Hematopoietic multipotent progenitor cell treated with erythropoietin and hydrocortisone succinate and interleukin-3 and kit ligand, for 15 days (in vitro differentiated cells): ENCODE results near the gene STIMATE.
A peak's percentile ranks its signal among the peaks of the same experiment; 100 is the strongest.

Experiments used
- DNase-seq: peaks from one replicate; pipeline ENCODE4 v3.0.0-alpha.2; 2015; ENCODE audit warnings: low spot score

STIMATE gene

DNA sequence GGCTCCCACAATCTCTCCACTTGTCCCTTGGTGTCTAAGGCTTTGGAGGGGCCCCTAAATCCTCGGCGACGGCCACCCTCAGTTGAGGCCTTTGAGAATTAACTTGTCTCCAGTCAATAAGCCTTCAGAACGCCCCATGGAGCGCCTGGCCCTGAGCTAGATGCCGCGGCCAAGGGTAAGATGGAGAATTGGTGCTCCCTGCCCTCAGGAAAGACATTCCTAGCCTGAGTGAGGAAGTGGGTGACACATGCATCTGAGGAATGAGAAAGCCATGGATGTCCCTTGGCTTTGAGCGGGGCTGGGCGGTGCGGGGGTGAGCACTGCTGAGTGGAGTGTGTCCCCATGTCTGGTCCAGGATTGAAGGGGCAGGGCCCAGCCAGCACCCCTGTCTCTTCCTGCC, 80.1 kb downstream of the STIMATE start:
- DNase-seq, result no peak

DNA sequence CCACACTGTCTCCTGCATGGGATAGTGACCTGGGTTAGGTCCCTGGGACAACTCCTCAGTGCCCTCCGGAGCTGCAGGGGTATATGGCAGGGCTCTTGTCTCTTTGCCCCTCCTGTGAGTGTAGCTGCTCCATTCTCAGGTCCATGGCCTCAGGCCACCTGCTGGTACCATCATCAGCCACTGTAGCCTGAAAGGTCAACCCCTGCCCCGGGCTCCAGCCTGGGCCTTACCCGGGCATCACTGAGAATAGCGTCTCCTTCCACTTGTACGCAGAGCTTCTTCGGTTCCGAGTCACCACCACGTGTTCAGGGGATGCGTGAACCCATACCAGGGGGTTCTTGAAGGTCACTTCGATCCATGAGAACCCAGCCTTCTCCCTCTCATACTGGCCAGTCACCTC, 80.7 kb downstream of the STIMATE start:
- DNase-seq, result no peak

DNA sequence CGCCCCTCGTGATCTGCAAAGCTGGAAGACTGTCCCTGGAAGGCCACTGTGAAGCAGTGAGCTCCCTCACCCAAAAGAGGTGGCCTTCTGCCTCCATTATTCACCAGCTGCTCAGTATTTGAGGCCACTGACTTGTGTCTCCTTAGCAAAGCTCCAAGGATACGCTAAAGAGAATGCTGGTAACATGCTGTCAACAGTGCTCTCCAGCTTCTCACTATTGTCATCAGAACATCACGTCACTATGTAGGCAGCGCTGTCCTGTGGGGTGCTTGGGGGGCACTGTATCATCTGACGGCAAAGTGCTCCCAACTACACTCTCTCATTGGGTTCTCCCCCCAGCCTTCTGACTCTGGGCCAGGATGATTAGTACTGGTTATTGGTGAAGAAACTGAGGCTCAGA, 81.1 kb downstream of the STIMATE start:
- DNase-seq, result no peak

DNA sequence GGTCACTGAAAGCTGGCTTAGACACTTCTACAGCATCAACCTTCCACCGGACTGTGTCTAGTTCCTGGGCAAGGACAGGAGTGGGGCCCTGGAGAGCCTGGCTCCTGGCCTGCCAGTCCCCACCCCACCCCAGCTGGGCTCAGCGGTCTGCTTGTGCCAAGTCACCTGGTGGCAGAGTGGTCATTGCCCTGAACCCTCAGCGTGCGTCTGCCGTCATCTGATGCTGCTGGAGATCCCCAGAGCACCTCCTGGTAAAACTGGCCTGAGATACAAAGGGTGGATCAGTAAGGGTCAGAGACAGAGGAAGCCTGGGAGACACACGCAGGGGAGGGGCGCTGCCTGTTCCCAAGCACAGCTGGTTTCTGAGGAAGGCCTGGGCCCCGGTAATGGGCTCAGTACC, 83.5 kb downstream of the STIMATE start:
- no peak for DNase-seq

DNA sequence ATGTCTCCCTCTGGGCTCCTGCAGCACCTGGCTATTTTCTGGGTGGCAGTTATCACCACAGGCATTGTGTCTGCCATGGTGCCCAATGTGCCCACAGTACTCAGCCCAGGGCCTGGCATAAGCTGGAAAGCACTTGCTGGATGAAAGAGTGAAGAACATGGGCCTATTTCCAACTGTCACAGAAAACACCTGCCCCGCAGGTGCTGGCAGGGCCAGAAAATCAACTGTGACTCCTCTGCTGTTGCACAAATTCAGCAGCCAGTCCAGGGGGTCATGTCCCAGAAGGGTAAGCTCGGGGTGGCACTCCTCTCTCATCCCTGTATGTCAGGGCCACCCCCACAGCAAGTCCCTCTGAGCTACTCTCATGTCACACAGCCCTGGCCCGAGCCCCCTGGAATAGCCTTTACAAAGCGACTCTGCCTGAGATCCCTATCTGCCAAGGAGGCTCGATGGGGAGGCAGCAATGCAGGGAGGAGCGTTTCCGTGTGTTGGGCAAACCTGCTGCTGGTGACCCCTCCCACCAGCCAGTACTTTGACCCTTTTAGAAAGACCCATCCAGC, 85.8 kb downstream of the STIMATE start:
- DNase-seq, result no peak

DNA sequence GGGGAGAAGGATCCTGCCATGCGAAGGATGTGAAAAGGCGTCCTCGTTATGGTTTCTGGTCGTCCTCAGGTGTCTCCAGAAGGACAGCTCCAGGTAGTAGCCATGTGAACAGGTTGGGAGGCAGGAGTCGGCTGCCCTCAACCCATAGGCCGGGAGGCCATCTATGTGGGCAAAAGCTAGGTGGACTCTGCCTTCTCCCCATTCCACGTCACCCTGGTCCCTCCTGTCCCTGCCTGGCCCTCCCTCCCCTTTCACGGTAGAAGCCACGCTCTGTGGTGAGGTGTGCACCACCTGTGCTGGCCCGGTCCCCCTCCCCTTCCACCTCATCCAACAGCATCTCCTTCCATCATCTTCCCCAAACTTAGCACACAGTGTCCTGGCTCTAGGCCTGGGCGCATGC, 86.4 kb downstream of the STIMATE start:
- no peak for DNase-seq

DNA sequence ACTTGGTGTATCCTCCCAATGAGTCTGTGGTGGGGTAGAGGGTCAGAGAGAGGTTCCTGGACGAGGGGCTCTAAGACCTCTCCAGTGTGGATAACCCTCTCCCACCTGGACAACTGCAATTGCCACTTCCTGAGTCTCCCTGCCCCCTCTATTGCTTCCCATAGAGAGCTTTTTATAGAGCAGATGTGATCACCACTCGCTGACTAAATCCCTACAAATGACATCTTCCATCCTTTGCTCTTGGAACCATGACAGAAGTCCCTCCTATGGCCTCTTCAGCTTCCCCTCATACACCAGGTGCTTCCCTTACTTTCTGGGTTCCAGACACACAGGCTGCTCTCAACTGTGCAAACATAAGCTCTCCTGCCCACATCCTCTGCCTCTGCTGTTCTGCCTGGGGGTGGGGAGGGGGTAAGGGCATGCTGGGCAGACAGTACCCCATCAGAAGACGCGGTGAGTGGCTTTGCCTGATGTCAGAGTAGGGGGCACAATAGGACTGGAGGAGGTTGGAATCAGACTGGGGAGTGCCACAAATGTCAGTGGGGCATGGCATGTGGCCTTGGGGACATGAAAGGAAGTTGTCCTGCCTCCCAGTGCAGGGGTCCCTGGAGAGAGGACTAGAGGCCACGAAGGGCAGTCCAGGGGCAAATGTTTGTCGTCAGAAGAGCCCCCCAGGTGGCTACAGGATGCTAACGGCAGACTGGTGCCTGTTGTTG, 87.5 kb downstream of the STIMATE start:
- DNase-seq, result no peak

DNA sequence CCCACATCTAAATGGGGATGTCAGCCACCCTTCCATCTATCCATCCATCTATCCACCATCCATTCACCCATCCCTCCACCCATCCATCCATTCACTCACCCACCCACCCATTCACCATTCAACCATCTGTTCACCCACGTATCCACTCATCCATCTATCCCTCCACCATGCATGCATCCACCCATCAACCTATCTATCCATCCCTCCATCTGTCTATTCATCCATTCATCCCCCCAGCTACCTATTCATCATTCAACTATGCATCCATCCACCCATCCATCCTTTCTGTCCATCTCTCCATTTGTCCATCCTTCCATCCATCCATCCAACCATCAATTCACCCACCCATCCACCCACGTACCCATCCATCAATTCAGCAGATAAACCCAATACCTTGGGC, 88.2 kb downstream of the STIMATE start:
- no peak for DNase-seq

DNA sequence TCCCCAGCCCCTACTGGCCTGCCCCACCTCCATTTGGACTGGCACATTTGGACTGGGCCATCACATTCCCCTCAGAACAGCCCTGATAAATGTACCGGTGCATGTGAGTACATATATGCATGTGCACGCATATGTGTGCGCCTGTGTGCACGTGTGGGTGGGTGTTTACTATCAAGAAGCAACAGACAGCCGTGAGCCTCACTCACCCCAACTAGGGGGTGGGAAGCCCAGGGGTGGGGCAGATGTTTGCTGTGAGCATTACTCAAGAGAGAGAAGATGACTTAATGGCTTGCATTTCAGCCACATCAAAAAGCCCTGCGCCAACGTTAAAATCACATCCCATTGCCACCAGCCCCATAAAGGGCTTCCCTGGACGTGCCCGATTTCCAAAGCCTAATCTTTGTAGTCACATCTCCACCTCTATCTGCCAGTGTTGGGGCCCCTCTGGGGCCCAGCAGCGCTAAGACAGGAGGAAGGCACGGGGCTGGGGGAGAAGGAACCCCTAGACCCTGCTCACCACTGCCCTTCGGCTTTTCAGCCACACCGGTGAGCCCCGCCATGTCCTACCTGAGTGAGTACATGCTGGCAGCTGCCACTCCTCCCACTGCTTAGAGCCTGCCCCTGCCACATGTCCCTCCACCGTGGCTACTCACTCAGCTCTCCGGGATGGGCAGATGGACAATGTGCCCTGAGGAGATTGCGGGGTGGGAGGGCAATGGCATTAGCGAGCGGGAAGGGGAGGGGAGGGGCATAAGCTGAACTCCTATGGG, 91.9 kb downstream of the STIMATE start:
- DNase-seq, result no peak

DNA sequence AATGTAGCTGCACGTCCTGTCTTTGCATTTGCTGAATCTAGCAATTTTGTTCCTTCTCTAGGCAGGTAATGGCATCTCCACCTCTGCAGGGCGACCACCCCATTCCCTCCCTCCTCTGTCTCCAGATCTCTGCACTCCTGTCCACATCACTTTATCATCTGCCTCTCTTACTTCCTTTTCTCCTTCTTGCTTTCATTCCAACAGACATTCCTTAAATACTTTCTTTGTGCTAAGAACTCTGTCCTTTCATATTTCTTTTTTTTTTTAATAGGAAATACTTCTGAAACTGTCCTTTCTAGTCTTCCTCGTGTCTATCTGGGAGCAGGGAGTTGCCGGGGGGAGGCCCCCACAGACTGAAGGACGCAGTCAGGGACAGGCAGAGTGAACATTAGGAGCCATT, 95.5 kb downstream of the STIMATE start:
- no peak for DNase-seq

DNA sequence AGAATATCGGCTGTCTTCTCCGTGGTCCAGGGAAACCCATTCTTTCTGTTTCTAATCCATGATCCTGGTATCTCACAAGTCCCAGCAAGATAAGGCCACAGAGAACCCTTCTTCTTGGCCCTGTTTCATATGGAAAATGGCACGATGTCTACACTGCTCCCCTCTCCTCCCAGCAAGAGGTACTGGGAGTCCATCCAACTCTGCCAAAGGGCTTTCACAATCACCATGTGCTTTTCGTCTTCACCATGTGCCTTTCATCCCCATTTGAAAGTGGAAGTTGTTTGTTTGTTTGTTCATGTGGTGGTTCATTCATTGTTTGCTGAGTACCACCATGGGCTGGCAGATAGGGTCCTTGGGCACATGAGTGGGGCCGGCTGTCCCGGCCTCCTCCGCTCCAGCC, 97.3 kb downstream of the STIMATE start:
- no peak for DNase-seq

DNA sequence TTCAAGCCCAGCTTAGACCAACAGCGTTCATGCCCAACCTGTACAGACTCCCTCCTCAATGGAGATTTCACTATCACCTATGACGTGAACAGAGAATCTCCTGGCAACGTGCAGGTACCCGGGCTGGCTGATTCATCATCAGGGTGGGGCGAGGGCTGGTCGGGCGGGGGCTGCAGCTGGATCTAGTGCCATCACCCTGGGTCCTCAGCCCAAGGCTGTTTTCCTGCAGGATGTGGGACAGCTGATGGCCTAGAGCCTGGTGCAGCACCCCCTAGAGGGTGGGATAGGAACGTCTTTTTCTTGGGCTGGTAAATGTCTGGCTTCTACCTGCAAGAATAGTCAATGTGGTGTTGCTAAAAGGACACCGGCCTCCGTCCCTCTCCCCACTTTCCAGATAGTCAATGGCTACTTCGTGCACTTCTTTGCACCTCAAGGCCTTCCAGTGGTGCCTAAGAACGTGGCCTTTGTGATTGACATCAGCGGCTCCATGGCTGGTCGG, 98.3 kb downstream of the STIMATE start:
- DNase-seq, result peak; percentile 34

DNA sequence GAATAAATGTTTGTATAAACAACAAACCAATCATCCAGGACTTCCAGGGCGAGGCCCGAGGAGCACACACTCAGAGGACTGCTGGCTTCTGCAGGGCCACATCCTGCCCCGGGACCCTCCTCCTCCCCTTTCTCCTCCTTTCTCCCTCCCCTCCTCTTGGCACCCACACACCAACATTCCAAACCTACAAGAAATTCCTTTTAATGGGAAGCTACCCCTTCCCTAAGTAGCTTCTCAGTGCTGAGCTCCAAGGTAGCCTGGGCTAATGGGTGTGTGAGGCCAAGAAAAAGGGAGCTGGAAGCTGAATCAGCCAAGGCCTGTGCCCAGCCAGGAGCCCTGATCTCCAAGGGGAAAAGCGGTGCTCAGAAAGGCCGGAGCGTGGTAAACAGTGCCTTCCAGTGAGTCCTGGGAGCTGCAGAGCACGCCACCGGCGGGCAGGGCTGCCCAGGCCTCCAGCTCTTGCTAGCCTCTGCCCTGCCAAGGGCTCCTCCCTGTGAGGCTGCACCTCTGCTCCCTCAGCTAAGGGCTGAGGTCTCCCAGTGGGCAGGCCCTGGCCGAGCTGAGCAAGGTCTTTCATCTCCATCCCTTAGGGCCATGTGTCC, 98.9 kb downstream of the STIMATE start:
- no peak for DNase-seq

DNA sequence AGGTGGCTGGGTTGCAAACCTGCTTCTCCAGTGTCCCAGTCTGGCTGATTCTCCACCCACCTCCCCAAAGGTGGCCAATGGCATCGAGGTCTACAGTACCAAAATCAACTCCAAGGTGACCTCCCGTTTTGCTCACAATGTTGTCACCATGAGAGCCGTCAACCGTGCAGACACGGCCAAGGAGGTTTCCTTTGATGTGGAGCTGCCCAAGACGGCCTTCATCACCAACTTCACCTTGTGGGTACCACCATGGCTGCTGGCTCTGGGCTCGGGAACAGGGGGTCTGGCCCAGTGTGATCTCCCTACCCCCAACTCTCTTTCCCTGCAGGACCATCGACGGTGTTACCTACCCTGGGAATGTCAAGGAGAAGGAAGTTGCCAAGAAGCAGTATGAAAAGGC, 100.9 kb downstream of the STIMATE start:
- no peak for DNase-seq

DNA sequence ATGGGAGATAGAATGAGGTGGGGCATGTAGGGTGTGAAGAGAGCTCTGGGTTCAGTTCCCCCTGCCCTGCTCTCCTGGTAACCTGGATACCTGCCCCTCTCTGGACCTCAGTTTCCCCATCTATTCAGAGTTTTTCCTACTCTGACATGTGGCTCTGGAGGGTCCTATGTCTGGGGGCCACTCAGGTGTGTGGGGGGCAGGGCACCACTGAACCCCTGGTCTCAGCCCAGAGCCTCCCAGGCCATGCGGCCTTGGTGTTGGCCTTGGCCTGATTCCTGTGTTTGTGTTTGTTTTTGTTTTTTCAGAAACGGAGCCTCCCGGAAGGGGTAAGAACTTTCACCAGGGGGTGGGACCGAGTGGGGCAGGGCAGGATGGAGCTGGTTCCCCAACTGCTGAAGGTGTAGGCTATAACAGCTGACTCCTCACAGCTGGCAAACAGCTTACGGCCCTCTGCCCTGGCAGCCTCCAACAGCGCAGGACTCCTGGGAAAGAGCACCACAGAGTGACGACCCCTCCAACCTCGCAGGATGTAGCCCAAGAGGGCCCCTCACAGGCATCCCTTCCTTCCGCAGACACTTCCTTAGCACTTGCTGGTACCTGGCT, 101.9 kb downstream of the STIMATE start:
- no peak for DNase-seq

DNA sequence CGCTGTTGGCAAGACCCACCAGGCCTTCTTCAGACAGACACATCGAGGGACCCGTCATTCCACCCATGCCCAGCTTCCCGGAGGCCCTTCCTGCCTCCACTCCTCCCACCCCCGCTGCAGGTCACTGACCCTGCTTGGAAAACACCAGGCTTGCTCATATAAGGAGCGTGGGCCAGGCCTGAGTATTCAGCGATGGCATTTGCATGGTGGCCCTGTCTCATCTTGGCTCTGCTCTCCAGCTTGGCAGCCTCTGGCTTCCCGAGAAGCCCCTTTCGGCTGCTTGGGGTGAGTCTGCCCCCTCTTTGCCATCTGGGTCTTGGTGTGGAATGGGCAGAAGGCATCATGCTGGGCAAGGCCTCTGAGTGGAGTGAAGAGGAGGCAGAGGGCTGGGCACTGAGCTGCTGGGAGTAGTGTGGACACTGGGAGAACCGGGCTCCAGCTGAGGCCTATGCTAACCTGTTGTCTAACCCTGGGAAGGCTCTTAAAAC, 102.7 kb downstream of the STIMATE start, which contains the start of gene ITIH3:
ITIH3 (plus strand) TSS at position 185 of the 488 bp plus-strand sequence; CDS start at position 193, 8 bp downstream.
- no peak for DNase-seq

DNA sequence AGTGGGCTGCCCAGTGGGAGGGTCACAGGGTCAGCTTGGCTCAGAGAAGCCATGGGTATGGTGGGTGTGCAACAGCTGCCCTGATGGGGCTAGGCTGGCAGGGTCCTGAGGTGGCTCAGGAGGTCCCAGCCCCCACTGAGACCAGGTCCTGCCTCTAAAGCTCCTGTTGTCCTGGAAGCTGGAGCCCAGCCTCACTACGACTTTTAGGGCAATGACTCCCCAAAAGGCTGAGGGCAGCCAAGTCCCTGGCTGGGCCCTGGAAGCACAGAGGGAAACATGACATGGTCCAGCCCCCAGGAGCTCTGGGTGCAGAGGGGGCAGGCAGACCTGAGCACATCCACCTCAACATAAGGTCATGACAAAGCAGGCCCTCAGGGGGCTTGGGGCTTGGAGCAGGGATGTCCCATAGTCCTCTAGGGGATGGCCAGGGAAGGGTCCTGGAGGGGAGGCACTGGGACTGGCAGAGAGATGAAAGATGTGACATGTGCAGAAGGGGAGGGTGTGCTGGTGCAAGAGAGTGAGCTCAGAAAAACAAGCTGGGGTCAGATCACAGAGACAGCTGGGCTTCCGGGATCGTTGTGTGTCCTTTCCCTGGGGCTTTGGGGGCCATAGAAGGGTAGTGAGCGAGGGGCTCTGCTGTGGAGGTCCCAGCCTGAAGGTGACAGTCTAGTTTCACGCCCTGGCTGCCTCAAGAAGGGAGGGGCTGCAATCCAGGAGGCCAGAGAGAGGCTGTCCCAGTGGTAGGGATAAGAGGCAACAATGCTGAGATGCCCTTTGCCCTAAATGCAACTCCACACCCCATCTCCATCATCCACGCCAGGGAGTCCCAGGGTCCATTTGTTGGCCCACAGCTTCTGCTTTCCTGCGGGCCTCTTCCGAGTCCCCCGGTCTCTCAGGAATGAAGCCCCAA, 103.4 kb downstream of the STIMATE start:
- DNase-seq, result no peak

DNA sequence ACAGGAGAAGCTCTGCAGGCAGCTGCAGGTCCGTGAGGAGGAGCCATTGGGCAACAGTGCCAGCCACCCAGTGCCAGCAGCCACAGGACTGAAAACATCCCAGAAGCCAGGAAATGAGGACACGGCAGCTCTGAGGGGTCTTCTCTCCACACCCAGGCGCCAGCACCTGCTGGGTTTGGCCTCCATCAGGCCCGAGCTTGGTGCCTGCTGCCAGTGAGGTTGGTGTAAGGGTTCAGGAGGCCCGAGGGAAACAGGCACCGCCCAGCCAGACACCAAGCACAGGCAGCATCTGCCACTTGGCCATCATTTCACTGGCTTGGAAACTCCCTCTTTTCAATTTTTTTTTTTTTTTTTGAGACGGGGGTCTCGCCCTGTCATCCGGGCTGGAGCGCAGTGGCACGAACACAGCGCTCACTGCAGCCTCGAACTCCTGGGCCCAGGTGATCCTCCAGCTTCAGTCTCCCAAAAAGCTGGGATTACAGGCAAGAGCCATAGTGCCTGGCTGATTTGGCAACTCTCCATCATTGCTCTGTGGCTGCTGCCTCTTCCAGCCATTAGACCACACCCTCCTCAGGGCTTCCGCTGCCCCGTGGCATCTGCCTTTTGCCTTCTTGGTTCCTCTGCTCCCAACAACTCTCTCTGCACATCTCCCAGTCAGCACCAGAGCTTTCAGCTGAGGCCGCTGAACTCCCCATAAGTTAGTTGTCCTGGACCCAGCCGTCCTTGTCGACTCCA, 104.2 kb downstream of the STIMATE start:
- no peak for DNase-seq

DNA sequence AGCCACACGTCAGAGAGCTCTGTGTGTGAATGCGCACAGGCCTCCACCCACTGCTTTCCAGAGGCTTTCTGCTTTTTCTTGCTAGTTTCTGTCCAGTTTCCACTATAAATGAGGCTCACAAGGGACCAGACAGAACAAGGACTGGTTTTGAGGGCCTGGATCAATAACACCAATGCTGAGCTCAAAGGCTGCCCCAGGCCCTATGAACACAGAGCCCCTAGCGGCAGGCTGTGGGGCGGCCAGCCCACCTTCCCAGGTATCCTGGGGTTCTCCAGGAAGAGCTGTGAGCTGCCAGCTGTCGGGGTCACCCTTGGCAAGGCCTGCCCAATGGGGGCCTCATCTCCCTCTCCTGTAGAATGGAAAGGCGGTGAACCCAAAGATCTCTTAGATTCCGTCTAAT, 104.9 kb downstream of the STIMATE start:
- no peak for DNase-seq

DNA sequence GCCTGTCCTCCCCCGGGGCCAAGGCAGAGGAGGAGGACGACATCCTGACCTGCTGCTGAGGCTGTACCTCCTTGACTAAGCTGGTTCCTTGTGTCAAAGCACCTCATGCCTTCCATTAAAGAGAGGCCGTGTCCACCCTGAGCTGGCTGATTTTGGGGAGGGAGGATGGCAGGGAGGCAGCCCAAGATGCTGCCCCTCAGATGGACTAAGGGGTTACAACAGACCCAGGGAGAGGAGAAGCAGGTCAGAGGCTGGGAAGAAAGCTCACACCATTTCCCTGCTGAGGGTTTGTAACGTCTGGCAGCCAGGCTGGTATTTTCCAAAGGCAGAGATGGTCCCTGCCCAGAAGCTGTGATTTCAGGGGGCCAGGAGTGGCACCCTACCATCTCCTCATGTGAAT, 105.4 kb downstream of the STIMATE start:
- no peak for DNase-seq
